ENCODE results near the gene PRKG1. TPM values are rescaled to one million over a fixed set of nuclear protein-coding genes. Genes with fewer than 3 reads are reported as not detected.
"Not testable (repeated sequence)": the region's sequence is repeated elsewhere in the genome, so short reads cannot be mapped to it uniquely, and the experiment has no call there.

Gene PRKG1
- total RNA-seq, 6 experiments from 2014 or later: 1.1 to 2.0 (median 1.3) TPM

DNA sequence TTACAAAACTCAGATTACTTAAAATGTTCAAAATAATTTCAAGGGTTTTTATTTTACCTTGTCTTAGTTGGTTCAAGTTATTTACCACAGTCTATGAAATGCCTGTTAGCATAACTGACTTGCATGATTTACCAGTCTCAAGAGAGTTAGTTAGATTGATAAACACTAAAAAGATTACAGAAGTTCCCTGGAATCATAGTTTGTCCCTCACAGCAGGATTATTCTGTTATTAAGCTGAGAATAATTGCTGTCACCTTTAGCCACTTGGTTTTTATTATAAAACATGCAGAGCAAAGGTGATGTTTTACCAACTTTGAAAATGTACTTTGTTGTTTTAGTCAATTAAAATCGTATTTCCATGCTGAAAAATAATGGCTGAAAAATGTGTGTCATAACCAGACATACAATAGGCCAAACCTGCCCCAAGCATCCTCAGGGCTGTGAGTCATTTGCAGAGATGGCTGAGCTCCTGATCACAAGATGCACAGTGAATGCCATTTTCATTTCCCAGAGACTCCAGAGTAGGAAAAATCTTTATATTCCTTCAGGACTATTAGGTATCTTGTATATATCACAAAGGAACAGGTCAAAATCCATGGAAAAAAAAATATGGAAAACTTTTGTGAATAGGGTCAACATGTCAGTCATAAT is 1152.0 kb downstream of the PRKG1 start:
- H3K9me3 ChIP-seq: no peaks in the 10 kb centered on the region
- H3K36me3 ChIP-seq: no peaks in the 10 kb centered on the region
- ATAC-seq: no peak
- intact Hi-C loops (cut with DNase I): no loop called here
- TF ChIP-seq, protein P1, sequence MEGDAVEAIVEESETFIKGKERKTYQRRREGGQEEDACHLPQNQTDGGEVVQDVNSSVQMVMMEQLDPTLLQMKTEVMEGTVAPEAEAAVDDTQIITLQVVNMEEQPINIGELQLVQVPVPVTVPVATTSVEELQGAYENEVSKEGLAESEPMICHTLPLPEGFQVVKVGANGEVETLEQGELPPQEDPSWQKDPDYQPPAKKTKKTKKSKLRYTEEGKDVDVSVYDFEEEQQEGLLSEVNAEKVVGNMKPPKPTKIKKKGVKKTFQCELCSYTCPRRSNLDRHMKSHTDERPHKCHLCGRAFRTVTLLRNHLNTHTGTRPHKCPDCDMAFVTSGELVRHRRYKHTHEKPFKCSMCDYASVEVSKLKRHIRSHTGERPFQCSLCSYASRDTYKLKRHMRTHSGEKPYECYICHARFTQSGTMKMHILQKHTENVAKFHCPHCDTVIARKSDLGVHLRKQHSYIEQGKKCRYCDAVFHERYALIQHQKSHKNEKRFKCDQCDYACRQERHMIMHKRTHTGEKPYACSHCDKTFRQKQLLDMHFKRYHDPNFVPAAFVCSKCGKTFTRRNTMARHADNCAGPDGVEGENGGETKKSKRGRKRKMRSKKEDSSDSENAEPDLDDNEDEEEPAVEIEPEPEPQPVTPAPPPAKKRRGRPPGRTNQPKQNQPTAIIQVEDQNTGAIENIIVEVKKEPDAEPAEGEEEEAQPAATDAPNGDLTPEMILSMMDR (IDR thresholded peaks at IDR 0.05): no peak
- TF ChIP-seq POLR2A (IDR thresholded peaks at IDR 0.05): no peak
- no peaks in the 10 kb centered on the region for H3K4me1 ChIP-seq
- H3K27me3 ChIP-seq: peaks cover 0 to 2% of the 10 kb centered on the region in 2 donors
- DNase-seq: no peak
- 27% methylated on average over 1 of the region's 1 CpG for WGBS (ENCODE audit: insufficient coverage, low coverage, low lambda C conversion rate, missing lambda C conversion rate)
- H3K27ac ChIP-seq: no peak overlapping the region
- no peak overlapping the region for H3K4me3 ChIP-seq

DNA sequence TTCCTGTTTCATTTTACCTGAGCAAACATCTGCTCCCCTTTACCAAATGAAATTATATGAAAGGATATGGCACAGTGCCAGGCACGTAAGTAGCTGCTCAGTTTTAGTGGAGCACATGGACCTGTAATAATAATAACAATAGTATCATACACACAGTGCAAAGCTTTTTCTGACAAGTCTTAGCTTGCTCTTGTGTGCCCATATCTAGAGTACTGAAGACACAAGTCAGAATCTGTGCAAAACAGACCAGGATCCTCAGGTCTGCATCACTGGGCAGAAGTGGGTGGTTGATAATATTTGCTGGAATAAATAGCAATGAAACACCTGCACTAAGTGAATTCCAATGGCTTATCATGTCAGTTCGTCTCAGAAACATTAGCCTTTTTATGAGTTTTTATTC is 1154.3 kb downstream of the PRKG1 start:
- H3K4me3 ChIP-seq: no peak overlapping the region
- H3K27me3 ChIP-seq: no peaks in the 10 kb centered on the region
- no peaks in the 10 kb centered on the region for H3K4me1 ChIP-seq
- ATAC-seq: no peak
- TF ChIP-seq, protein P1 (IDR thresholded peaks at IDR 0.05): no peak
- TF ChIP-seq POLR2A (IDR thresholded peaks at IDR 0.05): no peak
- intact Hi-C loops (cut with DNase I): no loop called here
- no peak for DNase-seq
- H3K36me3 ChIP-seq: no peaks in the 10 kb centered on the region
- no peak overlapping the region for H3K27ac ChIP-seq
- no peaks in the 10 kb centered on the region for H3K9me3 ChIP-seq
- 54% methylated on average over 2 of the region's 2 CpGs for WGBS (ENCODE audit: insufficient coverage, low coverage, low lambda C conversion rate, missing lambda C conversion rate)

DNA sequence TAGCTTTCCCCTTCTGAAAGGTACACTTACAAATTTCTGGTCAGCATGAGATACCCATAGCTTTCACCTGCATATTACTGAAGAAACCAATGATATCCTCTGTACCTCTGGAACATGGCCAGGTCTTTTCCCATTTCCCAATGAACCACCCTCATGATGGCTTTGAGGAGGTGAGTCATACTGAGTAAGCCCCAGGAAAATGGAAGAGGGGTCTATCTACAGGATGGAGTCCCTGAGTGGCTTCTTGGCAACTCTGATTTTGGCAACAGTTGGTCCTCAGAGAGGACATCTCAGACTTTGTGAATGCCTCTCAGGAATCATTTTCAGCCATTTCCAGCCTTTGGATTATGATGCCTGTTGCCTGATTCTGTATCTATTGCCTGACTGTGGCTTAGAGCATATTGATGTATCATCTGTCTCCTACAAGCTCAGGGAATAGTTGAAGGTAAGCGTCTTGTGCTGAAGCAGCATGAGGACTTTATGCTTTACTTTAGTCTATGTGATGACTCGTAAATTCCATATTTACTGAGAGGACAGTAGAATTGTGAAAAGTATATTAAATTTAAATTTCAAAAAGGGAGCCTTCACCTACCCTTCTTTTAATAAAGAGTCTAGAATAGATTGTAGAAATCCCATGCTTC is 1155.1 kb downstream of the PRKG1 start:
- TF ChIP-seq, protein P1 (IDR thresholded peaks at IDR 0.05): no peak
- no peak for TF ChIP-seq POLR2A (IDR thresholded peaks at IDR 0.05)
- 88% methylated on average over 2 of the region's 2 CpGs for WGBS (ENCODE audit: insufficient coverage, low coverage, low lambda C conversion rate, missing lambda C conversion rate)
- Histone ChIP-seq H3K4me1 (no peaks in the 10 kb centered on the region), H3K27ac (no peak overlapping the region), H3K9me3 (no peaks in the 10 kb centered on the region), H3K4me3 (no peak overlapping the region), H3K36me3 (no peaks in the 10 kb centered on the region), H3K27me3 (no peaks in the 10 kb centered on the region)
- intact Hi-C loops (cut with DNase I): no loop called here
- ATAC-seq (no peak), DNase-seq (no peak)

DNA sequence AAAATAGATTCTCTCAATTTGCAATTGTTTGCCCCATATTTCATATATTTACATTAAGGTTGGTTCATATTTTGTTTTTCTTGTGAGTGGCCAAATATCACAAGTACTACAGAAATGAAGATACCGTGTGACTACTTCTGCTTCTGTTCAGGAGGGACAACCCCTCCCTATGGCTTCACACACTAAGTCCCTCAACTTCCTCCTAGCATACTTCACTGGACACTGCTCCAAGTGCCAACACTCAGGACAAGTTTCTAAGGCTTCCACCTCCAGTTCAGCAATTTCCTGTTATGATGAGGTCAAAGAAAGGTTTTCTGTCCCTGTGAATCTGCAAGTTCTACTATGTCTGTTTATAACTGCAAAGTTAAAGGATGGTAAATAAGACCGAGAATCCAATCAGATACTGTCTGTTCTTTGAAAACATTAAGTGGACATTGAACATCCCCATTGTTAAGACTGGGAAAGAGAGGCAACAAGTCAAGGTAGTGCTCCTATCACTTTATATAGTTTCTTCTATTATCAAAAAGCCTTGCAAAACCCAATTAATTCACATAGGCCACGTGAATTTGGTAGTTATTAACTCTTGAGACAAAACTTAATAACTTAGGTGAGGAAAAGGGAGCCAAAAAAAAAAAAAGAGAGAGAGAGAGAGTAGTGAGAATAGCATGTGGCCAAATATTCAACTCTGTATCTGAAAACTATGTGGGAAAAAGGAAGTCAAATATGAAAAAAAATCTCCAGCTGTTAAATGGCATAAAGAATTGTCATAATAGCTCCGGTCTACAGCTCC is 1158.5 kb downstream of the PRKG1 start:
- Histone ChIP-seq H3K4me3 (peak overlapping the region in 2 of 3 donors; percentile 14 to 42), H3K27ac (no peak overlapping the region), H3K36me3 (no peaks in the 10 kb centered on the region), H3K27me3 (no peaks in the 10 kb centered on the region), H3K4me1 (no peaks in the 10 kb centered on the region), H3K9me3 (no peaks in the 10 kb centered on the region)
- TF ChIP-seq POLR2A (IDR thresholded peaks at IDR 0.05): no peak
- TF ChIP-seq, protein P1 (IDR thresholded peaks at IDR 0.05): no peak
- DNase-seq (no peak), ATAC-seq (peak; percentile 43 to 74 (median 53))
- intact Hi-C loops (cut with DNase I): no loop called here
- 35% methylated on average over 4 of the region's 4 CpGs for WGBS (ENCODE audit: insufficient coverage, low coverage, low lambda C conversion rate, missing lambda C conversion rate)

DNA sequence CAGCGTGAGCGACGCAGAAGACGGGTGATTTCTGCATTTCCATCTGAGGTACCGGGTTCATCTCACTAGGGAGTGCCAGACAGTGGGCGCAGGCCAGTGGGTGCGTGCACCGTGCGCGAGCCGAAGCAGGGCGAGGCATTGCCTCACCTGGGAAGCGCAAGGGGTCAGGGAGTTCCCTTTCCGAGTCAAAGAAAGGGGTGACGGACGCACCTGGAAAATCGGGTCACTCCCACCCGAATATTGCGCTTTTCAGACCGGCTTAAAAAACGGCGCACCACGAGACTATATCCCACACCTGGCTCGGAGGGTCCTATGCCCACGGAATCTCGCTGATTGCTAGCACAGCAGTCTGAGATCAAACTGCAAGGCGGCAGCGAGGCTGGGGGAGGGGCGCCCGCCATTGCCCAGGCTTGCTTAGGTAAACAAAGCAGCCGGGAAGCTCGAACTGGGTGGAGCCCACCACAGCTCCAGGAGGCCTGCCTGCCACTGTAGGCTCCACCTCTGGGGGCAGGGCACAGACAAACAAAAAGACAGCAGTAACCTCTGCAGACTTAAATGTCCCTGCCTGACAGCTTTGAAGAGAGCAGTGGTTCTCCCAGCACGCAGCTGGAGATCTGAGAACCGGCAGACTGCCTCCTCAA is 1159.2 kb downstream of the PRKG1 start:
- WGBS (ENCODE audit: insufficient coverage, low coverage, low lambda C conversion rate, missing lambda C conversion rate): 11% methylated on average over 4 of the region's 34 CpGs
- H3K4me1 ChIP-seq; H3K27me3 ChIP-seq; H3K36me3 ChIP-seq; H3K27ac ChIP-seq; intact Hi-C loops (cut with DNase I); DNase-seq; H3K9me3 ChIP-seq: not testable (repeated sequence)
- peak in 1 of 4 donors; percentile 37 for ATAC-seq
- peak overlapping the region in 2 of 3 donors; percentile 14 to 42 for H3K4me3 ChIP-seq
